MCF 10A (cell line): ENCODE measurements around the gene DNHD1. TPM values are rescaled to one million over a fixed set of nuclear protein-coding genes. Genes with fewer than 3 reads are reported as not detected.

Experiments used
- BruUV-seq: library from RNA; stranded (reverse); fragments of 400-500 nt; replicated peaks from 2 replicates; lab custom pipeline; 2021; lab: Mats Ljungman, UMichigan
- CTCF ChIA-PET: fragments of 300-600 bp; sonication (Branson Sonifier 250); formaldehyde crosslinking; extraction: SDS; loops from one replicate; lab custom pipeline; 2021; ENCODE audit warnings: antibody characterized with exemption, inconsistent platforms; lab: Yijun Ruan, JAX
- POLR2A ChIA-PET: fragments of 300-600, 350-650 bp; sonication (Branson Sonifier 250); formaldehyde crosslinking; extraction: SDS; loops from one replicate; lab custom pipeline; 2020; ENCODE audit warnings: antibody characterized with exemption, inconsistent platforms; lab: Yijun Ruan, JAX
- DNase-seq: peaks from one replicate; pipeline ENCODE4 v3.0.0-alpha.2; 2018; ENCODE audit not compliant: unreplicated experiment
- H3K27ac Mint-ChIP-seq: one replicate; pipeline ENCODE4 v1.8.0; 2022; ENCODE audit warnings: mild to moderate bottlenecking, low read depth, mixed read lengths; ENCODE audit not compliant: unreplicated experiment
- H3K27me3 Mint-ChIP-seq: one replicate; pipeline ENCODE4 v1.8.0; 2022; ENCODE audit warnings: mixed read lengths; ENCODE audit not compliant: insufficient read depth, unreplicated experiment
- H3K36me3 Mint-ChIP-seq: one replicate; pipeline ENCODE4 v1.8.0; 2022; ENCODE audit warnings: mild to moderate bottlenecking, moderate library complexity, mixed read lengths; ENCODE audit not compliant: insufficient read depth, unreplicated experiment
- H3K4me1 Mint-ChIP-seq: one replicate; pipeline ENCODE4 v1.8.0; 2022; ENCODE audit warnings: mixed read lengths; ENCODE audit not compliant: insufficient read depth, unreplicated experiment
- H3K4me3 Mint-ChIP-seq: one replicate; pipeline ENCODE4 v1.8.0; 2022; ENCODE audit warnings: mild to moderate bottlenecking, moderate library complexity, mixed read lengths; ENCODE audit not compliant: unreplicated experiment
- H3K9me3 Mint-ChIP-seq: one replicate; pipeline ENCODE4 v1.8.0; 2022; ENCODE audit warnings: mixed read lengths; ENCODE audit not compliant: unreplicated experiment
- CTCF ChIP-seq: fragments of 200-600 bp; IDR thresholded peaks from one replicate; pipeline ENCODE4 v1.8.0; 2022; ENCODE audit warnings: antibody characterized with exemption, mild to moderate bottlenecking; ENCODE audit not compliant: unreplicated experiment
- intact Hi-C: fragments of 100-400 bp; cut with micrococcal nuclease; formaldehyde crosslinking; loops from 2 replicates; pipeline ENCODE4 v1.14.1; 2022
- total RNA-seq: library from RNA; stranded (reverse); gene quantifications from 2 replicates; pipeline ENCODE4 v1.2.3, GENCODE V29; 2022

DNHD1 gene
- total RNA-seq, 1 experiment from 2014 or later = 18.3 TPM

GRCh38 chr11:6567371-6567745, 70.3 kb downstream of the DNHD1 start:
- Mint-ChIP-seq H3K27ac (no peak overlapping the region), H3K4me3 (no peak overlapping the region), H3K27me3 (no peaks in the 10 kb centered on the region), H3K9me3 (no peaks in the 10 kb centered on the region), H3K4me1 (peaks cover 31% of the 10 kb centered on the region), H3K36me3 (peaks cover 5% of the 10 kb centered on the region)
- TF ChIP-seq CTCF = no peak
- no TSS peak for BruUV-seq
- no peak for DNase-seq
- POLR2A ChIA-PET = no interaction called here
- CTCF ChIA-PET = interaction anchor here (2.6 kb wide), 1 partner anchor 37 kb away, joined by 15 read pairs; no protein-coding TSS in a partner anchor
- intact Hi-C loops = no loop called here

- BruUV-seq = no TSS peak
- Mint-ChIP-seq H3K36me3 (peaks cover 8% of the 10 kb centered on the region), H3K27ac (no peak overlapping the region), H3K4me3 (no peak overlapping the region), H3K9me3 (no peaks in the 10 kb centered on the region), H3K27me3 (no peaks in the 10 kb centered on the region), H3K4me1 (peaks cover 31% of the 10 kb centered on the region)
- ChIA-PET POLR2A (interaction anchor here (1.2 kb wide), 1 partner anchor 36 kb away, joined by 3 read pairs; no protein-coding TSS in a partner anchor), CTCF (interaction anchor here (0.5 to 2.6 kb wide), 5 partner anchors 16 to 236 kb away, joined by 3 to 15 read pairs (median 3); no protein-coding TSS in a partner anchor)
- no peak for TF ChIP-seq CTCF
- DNase-seq = peak; percentile 76
- intact Hi-C loops = no loop called here
Observed at GRCh38 chr11:6568191-6568918, 71.3 kb downstream of the DNHD1 start.

- ChIA-PET CTCF (interaction anchor here (0.7 to 1.8 kb wide), 2 partner anchors 30 to 43 kb away, joined by 4 read pairs; no protein-coding TSS in a partner anchor), POLR2A (interaction anchor here (0.8 kb wide), 1 partner anchor 113 kb away, joined by 3 read pairs; the partner anchor contains the start of gene MRPL17)
- peaks cover 8% of the 10 kb centered on the region for H3K36me3 Mint-ChIP-seq
- no peaks in the 10 kb centered on the region for H3K9me3 Mint-ChIP-seq
- H3K27me3 Mint-ChIP-seq = no peaks in the 10 kb centered on the region
- no TSS peak for BruUV-seq
- TF ChIP-seq CTCF = no peak
- H3K4me1 Mint-ChIP-seq = peaks cover 31% of the 10 kb centered on the region
- no peak overlapping the region for H3K27ac Mint-ChIP-seq
- H3K4me3 Mint-ChIP-seq = no peak overlapping the region
- intact Hi-C loops = no loop called here
- DNase-seq = no peak
Observed at GRCh38 chr11:6569706-6570105, 72.6 kb downstream of the DNHD1 start.

- no peak for TF ChIP-seq CTCF
- intact Hi-C loops = no loop called here
- ChIA-PET CTCF (interaction anchor here (0.6 to 1.8 kb wide), 3 partner anchors 17 to 128 kb away, joined by 3 to 4 read pairs (median 3); no protein-coding TSS in a partner anchor), POLR2A (no interaction called here)
- Mint-ChIP-seq H3K27me3 (no peaks in the 10 kb centered on the region), H3K4me3 (no peak overlapping the region), H3K9me3 (no peaks in the 10 kb centered on the region), H3K4me1 (peaks cover 26% of the 10 kb centered on the region), H3K27ac (no peak overlapping the region), H3K36me3 (peaks cover 8% of the 10 kb centered on the region)
- no peak for DNase-seq
- no TSS peak for BruUV-seq
Observed at GRCh38 chr11:6570691-6571427, 73.8 kb downstream of the DNHD1 start.
